Uterus (tissue), 4 donors: ENCODE results near the gene PRPS1L1. TPM values are rescaled to one million over a fixed set of nuclear protein-coding genes. Genes with fewer than 3 reads are reported as not detected.

Source experiments
- DNase-seq, 2 donors: peaks; one replicate each; pipeline ENCODE4 v3.0.0-alpha.2; 2019 to 2020
- H3K27ac ChIP-seq, 2 donors: fragments of 200-600 bp; sonication (generic); 1 replicate in 1 of 2; 2 replicates in 1 of 2; pipeline ENCODE4 v1.5.1; 2016 to 2018
- H3K27me3 ChIP-seq, 2 donors: fragments of 200-600 bp; sonication (generic); one replicate each; pipeline ENCODE4 v1.5.1; 2018 to 2019; ENCODE audit warnings: control low read depth in 1 of 2
- H3K36me3 ChIP-seq, 2 donors: fragments of 200-600 bp; sonication (generic); one replicate each; pipeline ENCODE4 v1.5.1; 2019; ENCODE audit warnings: control low read depth in 1 of 2
- H3K4me1 ChIP-seq, 2 donors: fragments of 200-600 bp; sonication (generic); one replicate each; pipeline ENCODE4 v1.5.1; 2018 to 2019; ENCODE audit warnings: control low read depth in 1 of 2
- H3K4me3 ChIP-seq, 2 donors: fragments of 200-600 bp; sonication (generic); 1 replicate in 1 of 2; 2 replicates in 1 of 2; pipeline ENCODE4 v1.5.1; 2018 to 2019; ENCODE audit warnings: mild to moderate bottlenecking in 1 of 2
- H3K9me3 ChIP-seq, 2 donors: fragments of 200-600 bp; sonication (generic); one replicate each; pipeline ENCODE4 v1.5.1; 2019; ENCODE audit warnings: control low read depth in 1 of 2
- POLR2A ChIP-seq, 2 donors: fragments of 450-650 bp; IDR thresholded peaks; one replicate each; pipeline ENCODE4 v1.6.1; 2016; ENCODE audit warnings: antibody characterized with exemption in 2 of 2, mild to moderate bottlenecking in 1 of 2, moderate library complexity in 1 of 2
- intact Hi-C: fragments of 100-400 bp; cut with DNase I; formaldehyde crosslinking; loops from one replicate; pipeline ENCODE4 v1.15.1; 2023; ENCODE audit warnings: low total_unique reads
- total RNA-seq, 4 donors: library from RNA; depleted of rRNA in 3 of 4; stranded (reverse); fragments of >200 nt in 3 of 4; gene quantifications; one replicate each; pipeline versions ENCODE4 v1.1.0 to v1.2.4, GENCODE V29; 2014 to 2023
- TF ChIP-seq, protein P1 (sequence below), 4 experiments: fragments of 200-600 bp in 2 of 4; fragments of 450-650 bp in 2 of 4; sonication (generic) in 2 of 4; IDR thresholded peaks; one replicate each; pipeline ENCODE4 v1.5.1; 2016 to 2019; ENCODE audit warnings: antibody characterized with exemption in 4 of 4, mild to moderate bottlenecking in 2 of 4, moderate library complexity in 1 of 4
- donor health status: DM: yes; HTN: yes; CAD: no.

The PRPS1L1 gene
- total RNA-seq, 4 donors from 2014 or later = not detected

GRCh38 chr7:18016547-18017444, 10.8 kb downstream of the PRPS1L1 start:
- Histone ChIP-seq H3K36me3 (no peaks in the 10 kb centered on the region), H3K9me3 (no peaks in the 10 kb centered on the region), H3K4me1 (no peaks in the 10 kb centered on the region), H3K27ac (no peak overlapping the region), H3K27me3 (no peaks in the 10 kb centered on the region), H3K4me3 (no peak overlapping the region)
- intact Hi-C loops = no loop called here
- DNase-seq = no peak
- TF ChIP-seq POLR2A (IDR thresholded peaks at IDR 0.05) = no peak
- TF ChIP-seq, protein P1, sequence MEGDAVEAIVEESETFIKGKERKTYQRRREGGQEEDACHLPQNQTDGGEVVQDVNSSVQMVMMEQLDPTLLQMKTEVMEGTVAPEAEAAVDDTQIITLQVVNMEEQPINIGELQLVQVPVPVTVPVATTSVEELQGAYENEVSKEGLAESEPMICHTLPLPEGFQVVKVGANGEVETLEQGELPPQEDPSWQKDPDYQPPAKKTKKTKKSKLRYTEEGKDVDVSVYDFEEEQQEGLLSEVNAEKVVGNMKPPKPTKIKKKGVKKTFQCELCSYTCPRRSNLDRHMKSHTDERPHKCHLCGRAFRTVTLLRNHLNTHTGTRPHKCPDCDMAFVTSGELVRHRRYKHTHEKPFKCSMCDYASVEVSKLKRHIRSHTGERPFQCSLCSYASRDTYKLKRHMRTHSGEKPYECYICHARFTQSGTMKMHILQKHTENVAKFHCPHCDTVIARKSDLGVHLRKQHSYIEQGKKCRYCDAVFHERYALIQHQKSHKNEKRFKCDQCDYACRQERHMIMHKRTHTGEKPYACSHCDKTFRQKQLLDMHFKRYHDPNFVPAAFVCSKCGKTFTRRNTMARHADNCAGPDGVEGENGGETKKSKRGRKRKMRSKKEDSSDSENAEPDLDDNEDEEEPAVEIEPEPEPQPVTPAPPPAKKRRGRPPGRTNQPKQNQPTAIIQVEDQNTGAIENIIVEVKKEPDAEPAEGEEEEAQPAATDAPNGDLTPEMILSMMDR (IDR thresholded peaks at IDR 0.05) = no peak

GRCh38 chr7:18013936-18014335, 13.7 kb downstream of the PRPS1L1 start:
- TF ChIP-seq POLR2A (IDR thresholded peaks at IDR 0.05) = no peak
- TF ChIP-seq, protein P1 (IDR thresholded peaks at IDR 0.05) = no peak
- DNase-seq = no peak
- Histone ChIP-seq H3K4me1 (no peaks in the 10 kb centered on the region), H3K27me3 (no peaks in the 10 kb centered on the region), H3K9me3 (no peaks in the 10 kb centered on the region), H3K27ac (no peak overlapping the region), H3K4me3 (no peak overlapping the region), H3K36me3 (no peaks in the 10 kb centered on the region)
- intact Hi-C loops = no loop called here

GRCh38 chr7:18004372-18004771, 23.3 kb downstream of the PRPS1L1 start:
- no peak for DNase-seq
- no peak overlapping the region for H3K27ac ChIP-seq
- TF ChIP-seq, protein P1 (IDR thresholded peaks at IDR 0.05) = no peak
- TF ChIP-seq POLR2A (IDR thresholded peaks at IDR 0.05) = no peak
- peaks cover 0 to 2% of the 10 kb centered on the region in 2 donors for H3K36me3 ChIP-seq
- intact Hi-C loops = no loop called here
- H3K4me1 ChIP-seq = no peaks in the 10 kb centered on the region
- no peak overlapping the region for H3K4me3 ChIP-seq
- H3K9me3 ChIP-seq = no peaks in the 10 kb centered on the region
- H3K27me3 ChIP-seq = no peaks in the 10 kb centered on the region

- DNase-seq = no peak
- Histone ChIP-seq H3K9me3 (no peaks in the 10 kb centered on the region), H3K27me3 (no peaks in the 10 kb centered on the region), H3K27ac (no peak overlapping the region), H3K4me3 (no peak overlapping the region), H3K4me1 (no peaks in the 10 kb centered on the region), H3K36me3 (peaks cover 0 to 2% of the 10 kb centered on the region in 2 donors)
- TF ChIP-seq, protein P1 (IDR thresholded peaks at IDR 0.05) = no peak
- TF ChIP-seq POLR2A (IDR thresholded peaks at IDR 0.05) = no peak
- intact Hi-C loops = no loop called here
Observed at GRCh38 chr7:18003286-18003994, 24.2 kb downstream of the PRPS1L1 start.

GRCh38 chr7:17998692-17999091, 29.0 kb downstream of the PRPS1L1 start:
- no peak for TF ChIP-seq POLR2A (IDR thresholded peaks at IDR 0.05)
- TF ChIP-seq, protein P1 (IDR thresholded peaks at IDR 0.05) = no peak
- Histone ChIP-seq H3K4me1 (no peaks in the 10 kb centered on the region), H3K27ac (no peak overlapping the region), H3K27me3 (no peaks in the 10 kb centered on the region), H3K9me3 (no peaks in the 10 kb centered on the region), H3K36me3 (peaks cover 0 to 2% of the 10 kb centered on the region in 2 donors), H3K4me3 (no peak overlapping the region)
- intact Hi-C loops = loop anchor here (10.0 kb wide), 1 partner anchor 594 kb away; no protein-coding TSS in a partner anchor
- DNase-seq = no peak
